NCI-H460 (cell line): ENCODE measurements around the gene DPP6. TPM values are rescaled to one million over a fixed set of nuclear protein-coding genes. Genes with fewer than 3 reads are reported as not detected.

ENCODE experiments used
- DNase-seq: peaks from one replicate; pipeline ENCODE4 v3.0.0-alpha.2; 2016; ENCODE audit warnings: low read depth; ENCODE audit errors: extremely low read depth
- total RNA-seq: library from RNA; depleted of rRNA; stranded (reverse); fragments of >200 nt; shearing (Covaris generic); gene quantifications from 2 replicates; pipeline ENCODE4 v1.2.3, GENCODE V29; 2014

DPP6 gene
- total RNA-seq, 1 experiment from 2014 or later = not detected

DNA sequence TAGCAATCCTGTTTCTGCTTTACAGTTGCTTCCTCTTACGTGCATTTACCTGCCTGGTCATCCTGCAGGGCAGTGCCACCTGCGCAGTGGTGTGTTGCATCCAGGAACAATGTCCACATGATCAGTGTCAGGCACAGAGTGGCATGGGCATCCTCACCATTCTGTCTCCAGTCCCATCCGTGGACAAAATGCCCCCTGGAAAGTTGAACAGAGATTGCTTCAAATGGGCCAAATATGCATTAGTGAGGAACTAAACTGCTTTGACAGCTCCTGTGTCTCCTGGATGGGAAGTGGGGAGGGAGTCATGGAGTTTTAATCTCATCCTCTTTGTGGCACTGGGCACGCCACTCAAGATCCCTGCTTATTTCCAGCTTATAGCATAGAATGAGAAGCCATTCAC, 151.8 kb downstream of the DPP6 start:
- DNase-seq = no peak

- no peak for DNase-seq
Measured at GRCh38 chr7:154212861-154213260, 160.7 kb downstream of the DPP6 start.

- DNase-seq = no peak
Measured at GRCh38 chr7:154217688-154218340, 165.6 kb downstream of the DPP6 start.

DNA sequence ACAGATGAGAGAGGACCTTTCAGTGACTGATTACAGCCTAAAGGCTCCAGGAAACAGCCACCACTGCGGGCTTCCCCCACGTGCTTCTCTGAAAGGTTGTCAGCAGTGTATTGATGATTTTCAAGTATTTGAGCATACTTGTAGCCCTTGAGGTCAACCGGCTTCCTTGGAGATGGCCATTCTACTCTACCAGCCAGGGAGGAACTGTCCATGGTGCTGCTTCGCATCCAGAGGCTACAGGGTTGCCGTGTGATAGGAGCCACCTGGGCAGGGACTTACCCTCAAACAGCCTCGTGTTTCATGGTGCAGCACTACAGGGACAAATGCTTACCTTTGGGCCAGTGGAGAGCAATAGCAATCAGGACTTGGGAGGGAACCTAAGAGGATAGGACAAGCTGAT, 179.5 kb downstream of the DPP6 start:
- DNase-seq = no peak

DNA sequence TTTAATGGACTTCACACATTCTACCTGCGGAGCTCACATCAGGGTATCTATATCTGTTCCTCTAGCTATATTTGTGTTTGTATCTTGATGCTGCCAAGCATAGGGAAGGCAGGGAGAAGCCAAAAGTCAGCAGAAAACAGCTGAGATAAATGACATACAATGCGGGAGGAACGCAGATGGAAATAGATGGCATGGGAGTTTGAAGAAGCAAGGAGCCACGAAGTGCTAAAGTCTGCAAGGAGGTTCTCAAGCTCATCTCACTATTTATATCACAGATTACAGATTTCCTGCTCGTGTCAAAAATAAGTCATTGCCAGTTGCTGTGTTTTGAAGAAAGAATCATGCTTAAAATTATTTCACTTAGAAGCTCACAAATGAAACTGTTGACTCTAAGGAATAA, 180.5 kb downstream of the DPP6 start:
- DNase-seq = no peak

DNA sequence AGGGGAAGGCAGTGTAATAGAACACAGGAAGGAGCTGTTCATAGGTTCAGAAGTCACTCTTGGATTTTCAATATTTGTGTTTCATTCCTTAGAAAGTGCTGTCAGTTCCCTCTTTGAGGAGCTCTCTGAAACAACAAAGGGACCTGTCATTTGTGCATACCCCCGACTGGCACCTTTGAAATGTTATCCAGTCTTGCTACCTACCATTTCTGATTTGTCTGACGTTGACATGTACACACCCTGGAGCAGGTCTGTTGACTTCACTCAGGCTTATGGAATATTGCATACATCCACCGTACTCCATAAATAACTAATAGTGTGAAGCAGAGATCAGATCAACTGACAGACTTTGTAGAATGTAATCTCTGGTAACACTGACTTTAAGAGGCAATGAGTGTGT, 189.8 kb downstream of the DPP6 start:
- DNase-seq = no peak

- no peak for DNase-seq
Measured at GRCh38 chr7:154242709-154243108, 190.5 kb downstream of the DPP6 start.

- DNase-seq = no peak
Measured at GRCh38 chr7:154252046-154252445, 199.8 kb downstream of the DPP6 start.

- DNase-seq = no peak
Measured at GRCh38 chr7:154253810-154254209, 201.6 kb downstream of the DPP6 start.

DNA sequence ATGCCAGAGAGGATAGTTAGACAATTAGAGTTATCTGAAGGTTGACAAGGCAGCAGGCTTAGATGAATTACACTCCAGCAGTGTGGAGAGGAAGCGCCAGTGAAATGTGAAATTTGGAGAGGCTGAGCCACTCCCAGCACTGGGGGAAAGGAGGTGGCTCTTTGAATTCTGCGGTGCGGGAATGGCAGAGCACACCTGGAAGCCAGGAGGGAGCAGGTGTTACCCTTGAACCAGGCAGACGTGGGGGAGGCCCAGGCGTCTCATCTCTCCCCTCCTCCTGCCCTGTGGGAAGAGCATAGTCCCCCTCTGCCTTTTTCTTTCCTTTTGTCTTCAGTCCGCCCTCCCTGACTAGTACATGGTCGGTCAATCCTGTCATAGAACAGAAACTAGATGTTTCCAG, 203.1 kb downstream of the DPP6 start:
- no peak for DNase-seq

GRCh38 chr7:154256150-154256549, 204.0 kb downstream of the DPP6 start:
- no peak for DNase-seq

DNA sequence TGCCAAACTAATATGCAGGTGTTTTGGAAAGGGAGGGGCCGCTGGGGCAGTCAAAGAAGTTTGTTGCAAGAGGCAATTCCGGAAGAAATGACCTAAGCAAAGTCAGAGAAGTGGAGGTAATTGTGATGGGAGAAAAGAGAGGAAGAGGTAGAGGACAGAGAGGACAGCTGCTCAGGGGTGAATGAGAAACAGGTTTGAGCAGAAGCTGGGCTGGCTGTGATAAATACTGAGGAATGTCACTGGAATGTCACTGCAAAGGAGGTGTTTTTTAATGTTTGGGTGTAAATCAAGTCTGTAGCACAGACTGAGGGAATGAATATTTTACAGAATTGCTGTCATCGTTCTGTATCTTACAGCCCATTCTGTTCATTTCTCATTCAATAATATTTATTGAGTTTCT, 207.2 kb downstream of the DPP6 start:
- DNase-seq = no peak

GRCh38 chr7:154287356-154287755, 235.2 kb downstream of the DPP6 start:
- DNase-seq = no peak

DNA sequence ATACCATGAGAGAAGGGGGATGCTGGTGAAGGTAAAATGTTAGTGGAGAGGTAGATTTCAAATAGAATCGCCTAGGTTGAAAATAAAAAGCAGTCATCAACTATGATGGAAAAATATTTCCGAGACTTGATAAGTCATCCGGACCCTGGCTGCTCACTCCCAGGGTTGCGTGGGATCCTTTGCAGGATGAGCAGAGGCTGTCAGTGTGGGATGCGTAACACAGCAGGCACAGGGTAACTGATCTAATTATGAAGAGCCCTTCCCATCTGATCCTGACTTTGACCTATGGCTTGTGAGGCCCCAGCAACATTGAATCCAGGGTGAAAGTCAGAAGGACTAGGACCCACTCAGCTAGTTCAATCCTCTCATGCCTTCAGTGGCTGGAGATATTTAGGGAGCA, 236.9 kb downstream of the DPP6 start:
- DNase-seq = no peak

DNA sequence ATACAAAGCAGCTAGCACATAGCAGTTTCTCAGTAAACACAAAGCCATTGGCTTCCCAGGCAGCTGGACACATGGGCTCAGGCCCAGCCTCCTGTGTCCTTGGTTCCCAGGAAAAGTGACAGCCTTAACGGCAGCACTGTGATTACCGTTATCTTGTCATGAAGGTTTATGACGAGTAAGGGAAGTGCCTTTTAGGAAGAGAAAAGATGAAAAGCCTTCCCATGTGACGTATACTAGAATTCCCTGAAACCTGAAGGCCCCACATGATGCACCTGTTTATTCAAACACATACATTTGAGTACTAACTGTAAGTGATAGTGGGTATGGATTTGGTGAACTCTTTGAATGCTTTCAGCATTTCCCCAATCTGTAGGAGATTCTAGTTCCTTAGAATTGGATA, 244.2 kb downstream of the DPP6 start:
- no peak for DNase-seq

GRCh38 chr7:154299736-154300135, 247.5 kb downstream of the DPP6 start:
- DNase-seq = no peak

GRCh38 chr7:154302380-154302779, 250.2 kb downstream of the DPP6 start:
- no peak for DNase-seq

DNA sequence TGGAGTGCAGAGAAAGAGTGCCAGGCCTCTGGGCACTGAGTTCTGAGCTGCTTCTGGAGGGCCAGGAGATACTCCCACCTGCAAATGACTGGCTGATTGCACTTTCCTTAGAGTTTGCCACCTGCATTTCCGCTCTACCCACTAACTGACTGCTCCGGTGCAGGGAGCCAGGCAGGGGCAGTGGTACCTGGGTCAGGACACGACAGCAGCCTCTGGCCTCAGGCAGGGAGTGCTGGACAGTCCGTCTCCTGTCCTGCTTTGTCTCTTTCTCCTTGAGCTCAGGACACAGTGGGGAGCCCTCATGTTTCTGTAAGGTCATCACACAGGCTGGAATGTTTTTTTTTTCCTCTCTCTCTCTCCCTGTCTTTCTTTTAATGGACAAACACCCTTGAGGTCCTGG, 252.0 kb downstream of the DPP6 start:
- DNase-seq = no peak

- DNase-seq = no peak
Measured at GRCh38 chr7:154304740-154305700, 252.8 kb downstream of the DPP6 start.

DNA sequence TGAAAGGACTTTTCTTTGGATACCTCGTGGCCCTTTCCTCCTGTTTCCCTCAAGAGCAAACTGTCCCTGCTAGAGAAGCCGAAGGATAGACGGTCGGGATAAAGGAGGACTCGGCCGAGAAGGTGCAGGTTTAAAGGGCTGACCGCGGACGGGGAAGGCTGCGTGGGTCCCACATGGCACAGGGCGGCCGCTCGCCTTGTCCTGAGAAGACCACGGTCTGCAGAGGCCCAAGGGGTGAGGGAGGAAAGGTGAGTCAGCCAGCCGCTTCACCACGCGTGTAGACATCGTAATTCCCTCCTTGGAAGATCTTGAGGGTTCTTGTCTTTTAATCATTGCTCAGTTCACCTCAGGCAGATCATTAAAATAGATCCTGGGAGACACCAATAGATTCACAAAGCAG, 253.8 kb downstream of the DPP6 start:
- no peak for DNase-seq

DNA sequence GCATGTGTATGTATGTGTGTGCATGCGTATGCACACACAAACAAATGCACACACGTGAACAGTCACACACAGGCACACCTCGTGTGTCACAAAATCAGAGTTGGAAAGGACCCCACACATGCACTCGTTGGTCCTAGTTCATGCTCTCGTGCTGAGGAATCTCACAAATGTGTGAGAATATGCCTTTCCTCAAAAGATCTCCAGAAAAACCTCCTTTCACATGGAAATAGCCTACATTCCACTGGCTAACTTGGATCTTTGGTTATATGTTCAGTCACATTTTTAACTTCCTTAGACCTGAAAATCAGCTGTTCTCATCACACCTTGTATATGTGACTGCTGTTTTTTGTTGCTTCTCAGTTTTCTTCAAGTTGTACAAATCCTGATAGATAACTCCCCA, 256.7 kb downstream of the DPP6 start:
- DNase-seq = no peak

DNA sequence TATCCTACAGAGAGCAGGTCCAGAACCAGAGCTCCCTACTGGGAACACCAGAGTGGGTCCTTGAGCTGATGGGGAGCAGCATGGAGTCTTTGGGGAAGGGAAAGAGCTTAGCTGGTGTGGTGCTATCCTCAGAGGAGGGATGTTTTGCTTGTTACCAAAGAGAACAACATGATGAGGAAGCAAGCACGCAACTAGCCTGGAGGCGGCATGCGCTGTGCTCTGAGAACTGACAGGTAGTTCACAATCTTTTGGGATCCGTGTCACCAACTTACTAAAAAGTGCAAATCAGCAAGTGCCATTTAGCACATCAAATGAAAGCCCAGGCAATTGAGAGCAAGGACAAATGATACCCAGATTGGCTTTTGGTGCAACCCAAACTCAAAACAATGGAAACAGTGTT, 257.9 kb downstream of the DPP6 start:
- DNase-seq = no peak
